Memory B cell (primary cell): ENCODE results near the gene TEKTIP1.

ENCODE experiments used
- ATAC-seq: fragments of 150-1000 bp; cut with Tn5 transposase; 2 replicates; pipeline ENCODE4 v1.10.0; 2021; ENCODE audit warnings: low read depth, mild to moderate bottlenecking, moderate library complexity
- DNase-seq, 2 donors: peaks; one replicate each; pipeline ENCODE4 v3.0.0; 2022; ENCODE audit warnings: low spot score in 2 of 2
- H3K27ac Mint-ChIP-seq: one replicate; pipeline ENCODE4 v1.8.0; 2022; ENCODE audit warnings: mild to moderate bottlenecking, moderate library complexity, mixed read lengths
- H3K27me3 Mint-ChIP-seq: one replicate; pipeline ENCODE4 v1.8.0; 2022; ENCODE audit warnings: mixed read lengths
- H3K36me3 Mint-ChIP-seq: one replicate; pipeline ENCODE4 v1.8.0; 2022; ENCODE audit warnings: mild to moderate bottlenecking, mixed read lengths
- H3K4me1 Mint-ChIP-seq: one replicate; pipeline ENCODE4 v1.8.0; 2022; ENCODE audit warnings: mixed read lengths
- H3K4me3 Mint-ChIP-seq: one replicate; pipeline ENCODE4 v1.8.0; 2022; ENCODE audit warnings: mild to moderate bottlenecking, moderate library complexity, mixed read lengths
- H3K9me3 Mint-ChIP-seq: one replicate; pipeline ENCODE4 v1.8.0; 2022; ENCODE audit warnings: mixed read lengths

The TEKTIP1 gene

DNA sequence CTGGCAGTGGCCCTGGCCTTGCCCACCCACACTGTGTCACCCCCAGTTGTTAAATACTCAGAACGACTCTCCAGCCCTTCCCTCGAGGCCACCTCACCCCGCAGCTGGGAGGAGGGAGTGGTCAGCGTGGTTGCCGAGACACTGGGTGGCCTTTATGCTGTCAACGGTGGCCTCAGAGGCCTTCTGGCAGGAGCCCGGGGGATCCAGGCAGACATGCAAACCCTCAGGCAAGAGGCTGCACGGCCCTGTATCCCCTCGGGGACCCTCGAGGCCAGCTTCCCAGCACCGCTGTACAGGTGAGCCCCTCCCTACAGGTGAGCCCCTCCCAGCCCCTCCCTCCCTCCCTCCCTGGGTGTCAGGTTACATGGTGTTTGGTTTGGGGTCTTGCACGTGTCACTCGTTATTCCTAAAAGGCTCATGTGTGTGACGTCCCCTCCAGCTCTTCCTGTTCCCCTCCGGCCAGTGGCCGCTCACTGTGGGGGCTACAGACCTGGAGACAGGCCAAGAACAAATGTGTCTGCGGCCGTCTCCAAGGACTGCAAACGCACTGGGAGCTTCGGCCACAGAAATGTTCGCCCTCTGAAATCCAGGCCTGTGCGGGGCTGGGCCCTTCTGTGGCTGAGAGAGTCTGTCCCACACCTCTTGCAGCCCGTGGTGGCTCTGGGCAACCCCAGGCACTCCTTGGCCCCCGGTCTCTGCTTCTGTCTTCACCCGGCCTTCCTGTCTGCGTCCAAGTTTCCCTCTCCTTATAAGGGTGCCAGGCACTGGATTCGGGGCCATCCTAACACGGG, at the start of gene TEKTIP1:
Gene TEKTIP1 (plus strand): TSS at position 210 of the 791 bp plus-strand sequence. CDS start 4 bp downstream, at position 214.
- DNase-seq (no peak), ATAC-seq (no peak)
- Mint-ChIP-seq H3K4me3 (no peak within 1 kb of the TSS), H3K4me1 (no peaks in the 10 kb centered on the region), H3K9me3 (no peaks in the 10 kb centered on the region), H3K27ac (peak within 1 kb of the TSS; percentile 59), H3K36me3 (peaks cover 11% of the 10 kb centered on the region), H3K27me3 (no peaks in the 10 kb centered on the region)

DNA sequence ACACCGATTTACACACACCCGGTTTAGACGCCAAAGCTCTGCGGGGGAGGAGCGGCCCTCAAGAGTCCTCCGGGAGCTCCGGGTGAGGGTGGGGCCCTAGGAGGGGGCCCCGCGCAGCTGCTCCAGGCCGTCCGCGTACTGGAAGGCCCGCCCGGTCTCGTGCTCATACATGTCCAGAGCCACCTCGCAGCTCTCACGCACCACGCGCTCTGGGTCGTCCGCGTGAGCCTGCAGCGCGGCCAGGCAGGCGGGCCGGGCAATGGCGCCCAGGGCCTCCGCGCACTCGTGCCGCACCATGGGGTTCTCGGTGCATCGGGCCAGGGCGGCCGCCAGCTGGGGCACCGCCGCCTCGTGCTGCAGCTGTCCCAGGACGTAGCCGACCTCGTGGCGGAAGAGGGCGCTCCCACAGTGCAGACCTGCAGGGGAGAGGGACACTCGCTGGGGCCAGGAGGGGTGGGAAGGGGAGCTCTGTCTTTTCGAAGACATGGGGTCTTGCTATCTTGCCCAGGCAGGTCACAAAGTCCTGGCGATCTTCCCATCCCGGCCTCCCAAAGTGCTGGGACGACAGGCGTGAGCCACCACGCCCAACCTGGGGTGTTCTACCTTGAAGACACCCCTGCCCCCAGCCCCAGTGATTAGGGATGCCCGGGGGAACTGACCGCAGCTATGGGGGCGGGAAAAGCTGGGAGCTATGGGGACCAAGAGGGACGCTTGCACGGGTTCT, 47.4 kb upstream of the TEKTIP1 start:
- Mint-ChIP-seq H3K4me1 (peaks cover 2% of the 10 kb centered on the region), H3K27ac (no peak overlapping the region), H3K27me3 (no peaks in the 10 kb centered on the region), H3K36me3 (peaks cover 21% of the 10 kb centered on the region), H3K4me3 (no peak overlapping the region), H3K9me3 (no peaks in the 10 kb centered on the region)
- ATAC-seq: no peak
- no peak for DNase-seq

DNA sequence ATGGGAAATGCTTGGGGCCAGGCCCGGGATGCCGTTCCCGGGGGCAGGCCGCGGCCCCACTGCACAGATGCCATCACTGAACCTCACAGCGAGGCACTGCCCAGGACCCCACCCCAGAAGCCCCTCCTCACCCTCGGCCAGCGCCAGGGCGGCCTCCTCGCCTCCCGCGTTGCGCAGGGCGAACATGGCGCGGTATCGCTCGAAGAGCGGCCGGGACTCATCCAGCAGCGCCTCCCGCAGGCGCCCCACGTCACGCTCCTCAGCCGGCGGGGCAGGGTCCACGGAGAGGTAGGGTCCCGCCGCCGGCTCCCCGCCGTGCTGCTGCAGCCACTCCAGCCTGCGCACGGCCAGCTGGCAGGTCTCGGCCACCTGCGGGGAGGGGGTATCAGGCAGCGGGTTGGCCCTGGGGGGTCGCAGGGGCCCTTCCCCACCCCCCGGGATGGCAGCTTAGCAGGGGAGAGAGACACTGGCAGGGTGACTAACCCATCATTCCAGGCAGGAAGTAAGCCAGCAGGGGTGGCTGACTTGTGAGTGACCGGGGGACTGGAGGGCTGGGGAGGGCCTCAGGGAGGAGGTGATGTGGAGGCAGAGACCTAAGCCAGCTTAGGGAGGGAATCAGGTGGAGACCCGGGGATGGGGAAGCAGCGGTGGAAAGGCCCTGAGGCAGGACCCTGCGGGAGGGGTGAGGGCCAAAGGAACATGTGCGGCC, 46.7 kb upstream of the TEKTIP1 start:
- Mint-ChIP-seq H3K4me1 (peaks cover 2% of the 10 kb centered on the region), H3K36me3 (peaks cover 19% of the 10 kb centered on the region), H3K27ac (no peak overlapping the region)

DNA sequence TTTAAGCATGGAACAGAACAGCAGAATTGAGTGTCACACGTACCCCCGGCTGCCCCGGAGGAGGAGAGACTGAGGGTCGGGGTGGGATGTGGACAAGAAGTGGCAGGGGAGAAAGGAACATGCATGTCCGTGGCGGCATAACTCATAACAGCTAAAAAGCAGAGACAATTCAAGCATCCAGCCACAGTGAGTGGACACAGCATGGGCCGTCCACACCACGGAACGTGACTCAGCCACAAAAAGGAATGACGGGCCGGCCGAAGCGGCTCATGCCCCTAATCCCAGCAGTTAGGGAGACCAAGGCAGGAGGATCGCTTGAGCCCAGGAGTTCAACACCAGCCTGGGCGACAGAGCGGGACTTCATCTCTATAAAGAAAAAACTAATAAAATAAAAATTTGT, 46.1 kb upstream of the TEKTIP1 start:
- Mint-ChIP-seq H3K4me1 (peaks cover 3% of the 10 kb centered on the region), H3K4me3 (no peak overlapping the region), H3K27me3 (no peaks in the 10 kb centered on the region), H3K36me3 (peaks cover 20% of the 10 kb centered on the region), H3K9me3 (no peaks in the 10 kb centered on the region), H3K27ac (no peak overlapping the region)
- no peak for DNase-seq
- ATAC-seq: no peak

More for the DNA sequence above, 46.7 kb upstream of the TEKTIP1 start:
- Mint-ChIP-seq H3K9me3 (no peaks in the 10 kb centered on the region), H3K4me3 (no peak overlapping the region), H3K27me3 (no peaks in the 10 kb centered on the region)
- no peak for DNase-seq
- ATAC-seq: no peak

DNA sequence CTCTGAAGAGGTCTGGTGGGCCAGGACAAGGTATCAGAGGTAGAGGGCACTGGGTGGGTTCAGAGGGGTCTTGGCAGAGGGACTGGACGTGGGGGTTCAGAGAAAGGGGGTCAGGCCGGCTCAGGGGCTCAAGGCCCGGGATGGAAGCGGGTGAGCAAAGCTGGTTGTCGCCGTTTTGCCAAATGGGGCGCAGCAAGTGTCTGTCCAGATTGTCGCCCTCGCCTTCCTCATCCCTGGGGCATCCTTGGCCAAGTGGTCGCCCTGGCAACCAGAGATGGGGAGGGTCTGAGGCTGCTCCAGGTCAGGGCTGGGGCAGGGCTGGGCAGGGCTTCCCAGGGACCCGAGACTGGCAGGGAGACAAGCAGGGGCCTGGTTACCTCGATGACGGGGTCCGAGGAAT, 45.3 kb upstream of the TEKTIP1 start:
- peaks cover 5% of the 10 kb centered on the region for H3K4me1 Mint-ChIP-seq
- no peak overlapping the region for H3K27ac Mint-ChIP-seq
- peaks cover 22% of the 10 kb centered on the region for H3K36me3 Mint-ChIP-seq

DNA sequence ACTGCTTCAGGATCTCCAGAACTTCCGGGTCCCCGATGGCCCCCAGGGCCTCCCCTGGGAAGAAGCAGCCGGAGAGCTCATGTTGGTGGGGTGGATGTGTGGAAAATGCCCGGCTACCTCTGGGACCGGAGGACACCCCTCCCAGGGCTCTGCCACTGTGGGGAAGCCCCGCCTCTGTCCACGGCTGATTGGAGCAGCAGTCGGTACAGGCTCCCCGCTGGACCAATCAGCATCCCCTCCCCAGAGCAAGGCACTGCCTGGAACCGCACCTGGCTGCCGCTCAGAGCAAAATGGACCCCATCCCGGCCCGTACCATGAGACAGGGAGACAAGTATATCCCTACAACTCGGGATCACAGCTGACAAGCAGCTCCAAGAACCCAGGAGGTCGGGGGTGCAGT, 44.9 kb upstream of the TEKTIP1 start:
- Mint-ChIP-seq H3K27ac (no peak overlapping the region), H3K4me3 (no peak overlapping the region), H3K36me3 (peaks cover 22% of the 10 kb centered on the region), H3K4me1 (peaks cover 6% of the 10 kb centered on the region), H3K27me3 (no peaks in the 10 kb centered on the region), H3K9me3 (no peaks in the 10 kb centered on the region)
- ATAC-seq (no peak), DNase-seq (no peak)

More for the DNA sequence above, 45.3 kb upstream of the TEKTIP1 start:
- Mint-ChIP-seq H3K4me3 (no peak overlapping the region), H3K9me3 (no peaks in the 10 kb centered on the region), H3K27me3 (no peaks in the 10 kb centered on the region)
- DNase-seq: no peak
- ATAC-seq: no peak

DNA sequence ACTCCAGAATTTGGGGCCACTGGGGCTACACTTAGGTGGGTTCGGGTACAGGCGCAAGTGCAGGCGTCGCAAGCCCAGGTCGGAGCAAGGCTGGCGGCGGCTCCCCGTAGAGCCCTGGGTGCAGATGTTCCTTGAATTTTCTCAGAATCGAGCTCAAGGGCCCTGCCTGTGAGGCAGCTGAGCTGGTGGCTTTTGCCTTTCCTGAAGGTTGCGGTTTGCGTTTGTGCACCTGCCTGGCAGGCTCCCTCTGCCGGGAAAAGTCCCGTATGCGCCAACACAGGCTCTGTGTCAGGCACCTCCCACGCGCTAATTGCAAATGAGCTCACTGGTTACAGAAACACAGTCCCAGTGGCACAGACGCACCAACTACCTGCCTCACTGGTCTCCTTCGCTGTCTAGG, 44.4 kb upstream of the TEKTIP1 start:
- H3K27me3 Mint-ChIP-seq: no peaks in the 10 kb centered on the region
- DNase-seq: no peak
- no peak for ATAC-seq
- H3K4me1 Mint-ChIP-seq: peaks cover 9% of the 10 kb centered on the region
- peaks cover 22% of the 10 kb centered on the region for H3K36me3 Mint-ChIP-seq
- no peak overlapping the region for H3K27ac Mint-ChIP-seq
- no peaks in the 10 kb centered on the region for H3K9me3 Mint-ChIP-seq
- H3K4me3 Mint-ChIP-seq: no peak overlapping the region

DNA sequence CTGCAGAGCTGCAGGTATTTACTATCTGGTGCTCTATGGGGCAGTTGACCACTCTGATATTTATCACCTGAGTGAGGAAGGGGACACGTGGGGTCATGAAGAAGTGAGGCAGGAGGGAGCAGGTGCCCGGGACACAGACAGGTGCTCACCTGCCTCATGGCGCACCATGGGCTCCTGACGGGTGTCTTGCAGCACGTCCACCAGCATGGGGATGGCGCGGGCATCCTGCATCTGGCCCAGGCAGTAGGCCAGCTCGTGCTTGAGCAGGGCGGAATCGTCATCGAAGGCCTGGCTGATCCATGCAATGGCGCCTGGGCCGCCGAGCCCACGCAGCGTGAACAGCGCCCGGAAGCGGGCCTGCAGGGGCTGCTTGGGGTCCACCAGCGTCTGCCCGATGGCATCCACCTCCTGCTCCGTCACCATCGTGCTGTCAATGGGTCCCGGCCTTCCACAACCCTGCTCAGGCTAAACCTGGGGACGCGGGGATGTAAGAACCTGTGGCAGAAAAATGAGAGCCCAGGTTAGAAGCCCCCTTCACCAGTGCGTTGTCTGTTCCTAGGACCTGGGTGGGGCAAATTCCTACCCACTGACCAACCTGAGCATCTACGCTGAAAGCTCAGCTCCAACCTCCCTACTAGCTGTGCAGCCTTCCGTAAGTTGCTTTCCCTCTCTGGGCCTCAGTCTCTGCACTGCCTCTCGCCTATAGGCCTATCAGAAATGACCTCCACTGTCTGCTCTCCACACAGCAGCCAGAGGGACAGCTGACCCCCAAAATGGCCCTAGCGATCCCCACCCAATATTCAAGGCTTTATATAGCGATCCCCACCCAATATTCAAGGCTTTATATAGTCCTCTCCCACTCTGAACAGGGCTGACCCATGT, 42.3 kb upstream of the TEKTIP1 start:
- Mint-ChIP-seq H3K9me3 (no peaks in the 10 kb centered on the region), H3K36me3 (peaks cover 19% of the 10 kb centered on the region), H3K4me1 (peaks cover 11% of the 10 kb centered on the region), H3K27me3 (no peaks in the 10 kb centered on the region), H3K27ac (no peak overlapping the region), H3K4me3 (no peak overlapping the region)
- DNase-seq (no peak), ATAC-seq (no peak)

DNA sequence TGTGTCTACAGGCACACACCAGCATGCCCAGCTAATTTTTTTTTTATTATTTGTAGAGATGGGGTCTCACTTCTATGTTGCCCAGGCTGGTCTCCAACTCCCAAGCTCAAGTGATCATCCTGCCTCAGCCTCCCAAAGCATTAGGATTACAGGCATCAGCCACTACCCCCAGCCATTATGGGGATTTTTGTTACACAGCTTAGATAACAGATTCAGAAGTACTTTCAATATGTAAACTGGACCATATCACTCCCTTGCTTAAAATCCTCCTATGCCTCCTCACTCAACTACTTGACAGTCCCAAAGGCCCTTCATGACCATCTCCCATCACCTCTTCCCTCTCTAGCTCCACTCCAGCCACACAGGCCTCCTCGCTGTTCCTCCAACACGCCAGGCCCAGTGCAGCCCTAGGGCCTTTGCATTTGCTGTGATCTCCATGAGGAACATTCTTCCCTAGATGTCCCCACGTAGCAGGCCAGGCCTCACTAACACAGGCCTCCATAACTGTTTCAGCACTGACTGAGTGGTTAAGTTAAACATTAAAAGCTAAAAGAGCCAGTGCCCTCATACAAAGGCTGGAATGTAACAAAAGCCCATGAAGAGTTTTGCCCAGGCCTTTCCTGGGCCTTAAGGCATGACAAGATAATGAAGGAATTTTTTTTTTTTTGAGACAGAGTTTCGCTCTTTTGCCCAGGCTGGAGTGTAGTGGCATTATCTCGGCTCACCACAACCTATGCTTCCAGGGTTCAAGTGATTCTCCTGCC, 41.0 kb upstream of the TEKTIP1 start:
- peaks cover 11% of the 10 kb centered on the region for H3K4me1 Mint-ChIP-seq
- no peak for ATAC-seq
- H3K9me3 Mint-ChIP-seq: no peaks in the 10 kb centered on the region
- peaks cover 13% of the 10 kb centered on the region for H3K36me3 Mint-ChIP-seq
- H3K4me3 Mint-ChIP-seq: no peak overlapping the region
- no peak for DNase-seq
- no peak overlapping the region for H3K27ac Mint-ChIP-seq
- H3K27me3 Mint-ChIP-seq: no peaks in the 10 kb centered on the region

DNA sequence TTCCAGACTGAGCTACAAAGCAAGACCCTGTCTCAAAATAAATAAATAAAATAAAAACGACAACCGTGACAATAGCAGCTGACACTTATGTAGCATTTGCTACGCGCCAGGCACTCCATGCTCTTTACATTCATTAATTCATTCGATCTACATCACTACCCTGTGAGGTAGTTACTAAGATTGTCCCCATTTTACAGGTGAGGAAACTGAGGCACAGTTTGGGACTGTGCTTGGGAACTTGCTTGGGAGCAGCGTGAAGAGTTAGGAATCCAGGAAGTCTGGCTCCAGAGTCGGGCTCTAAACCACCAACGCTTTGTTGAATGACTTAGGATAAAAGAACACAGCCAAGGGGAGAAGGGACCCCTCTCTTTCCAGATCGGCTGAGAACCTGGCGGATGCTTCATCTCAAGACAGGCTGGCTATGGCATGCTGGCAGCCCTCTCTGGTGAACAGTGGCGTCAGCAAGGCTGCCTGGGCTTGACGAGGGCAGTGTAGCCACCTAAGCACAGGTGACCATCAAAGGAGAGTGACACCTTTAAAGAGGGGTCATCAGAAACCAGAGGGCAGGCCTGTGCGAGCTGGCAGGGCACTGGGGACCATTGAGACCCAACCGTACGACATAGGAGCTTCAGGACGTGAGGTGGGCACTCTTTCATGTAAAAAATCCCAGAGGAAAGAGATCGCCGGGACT, 39.1 kb upstream of the TEKTIP1 start:
- H3K4me1 Mint-ChIP-seq: peaks cover 16% of the 10 kb centered on the region
- DNase-seq: no peak
- H3K27me3 Mint-ChIP-seq: no peaks in the 10 kb centered on the region
- no peaks in the 10 kb centered on the region for H3K9me3 Mint-ChIP-seq
- H3K36me3 Mint-ChIP-seq: peaks cover 9% of the 10 kb centered on the region
- no peak for ATAC-seq
- peak overlapping the region; percentile 92 for H3K4me3 Mint-ChIP-seq
- peak overlapping the region; percentile 97 for H3K27ac Mint-ChIP-seq

DNA sequence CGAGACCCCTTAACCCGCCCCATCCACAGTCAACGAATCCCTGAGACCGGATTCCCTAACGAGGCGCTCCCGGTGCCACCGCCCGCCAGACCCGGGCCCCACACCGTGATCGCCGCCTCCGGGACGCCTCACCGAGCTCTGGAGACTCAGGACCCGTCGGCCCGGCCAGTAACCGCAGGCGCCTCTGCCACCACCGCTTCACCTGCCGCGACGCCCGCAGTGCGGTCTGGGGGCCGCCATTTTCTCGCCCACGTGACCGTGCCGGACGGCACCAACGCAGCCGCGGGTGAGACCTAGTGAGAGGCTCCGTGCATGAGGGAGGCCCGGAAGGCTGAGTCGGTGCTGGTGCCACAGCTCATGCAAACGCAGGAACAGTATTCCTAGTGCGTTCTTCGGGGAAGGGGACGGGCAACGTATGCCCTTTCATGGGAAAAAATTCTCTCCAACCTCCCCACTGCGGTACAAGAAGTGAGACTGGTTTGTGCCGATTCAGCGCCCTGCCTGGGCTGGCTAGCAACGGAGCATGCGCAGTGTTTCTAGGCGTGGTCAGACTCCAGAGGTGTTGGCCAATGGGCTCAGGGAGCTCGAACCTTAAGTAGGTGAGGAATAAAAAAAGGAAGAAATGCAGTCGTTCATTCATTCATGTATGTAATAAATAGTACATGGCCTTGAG, 38.4 kb upstream of the TEKTIP1 start, which contains the start of gene DOHH:
Gene DOHH (minus strand): TSS at position 246 of the 673 bp plus-strand sequence. CDS start 3,860 bp downstream, outside the sequence.
- Mint-ChIP-seq H3K36me3 (peaks cover 6% of the 10 kb centered on the region), H3K4me3 (peak within 1 kb of the TSS; percentile 92), H3K4me1 (peaks cover 16% of the 10 kb centered on the region), H3K27me3 (no peaks in the 10 kb centered on the region), H3K9me3 (no peaks in the 10 kb centered on the region), H3K27ac (peak within 1 kb of the TSS; percentile 97)
- ATAC-seq (peak; percentile 89), DNase-seq (peak; percentile 90 to 94)

DNA sequence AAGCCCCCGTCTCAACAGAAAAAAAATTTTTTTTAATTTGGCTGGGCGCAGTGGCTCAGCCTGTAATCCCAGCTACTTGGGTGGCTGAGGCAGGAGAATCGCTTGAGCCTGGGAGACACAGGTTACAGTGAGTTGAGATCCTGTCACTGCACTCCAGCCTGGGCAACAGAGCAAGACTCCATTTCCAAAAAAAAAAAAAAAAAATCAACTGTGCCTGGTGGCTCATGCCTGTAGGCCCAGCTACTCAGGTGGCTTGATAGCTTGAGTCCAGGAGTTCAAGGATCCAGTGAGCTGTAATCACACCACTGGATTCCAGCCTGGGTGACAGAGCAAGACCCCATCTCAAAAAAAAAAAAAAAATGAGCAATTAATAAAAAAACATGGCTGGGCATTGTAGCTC, 37.2 kb upstream of the TEKTIP1 start:
- DNase-seq (no peak), ATAC-seq (no peak)
- no peak overlapping the region for H3K27ac Mint-ChIP-seq
- H3K4me1 Mint-ChIP-seq: peaks cover 17% of the 10 kb centered on the region
- H3K36me3 Mint-ChIP-seq: peaks cover 4% of the 10 kb centered on the region
- no peaks in the 10 kb centered on the region for H3K9me3 Mint-ChIP-seq
- H3K4me3 Mint-ChIP-seq: no peak overlapping the region
- no peaks in the 10 kb centered on the region for H3K27me3 Mint-ChIP-seq
